Central memory CD8-positive, alpha-beta T cell (primary cell): ENCODE results near the gene NODAL.
A peak's percentile ranks its signal among the peaks of the same experiment; 100 is the strongest.
"Not testable (repeated sequence)": the region's sequence is repeated elsewhere in the genome, so short reads cannot be mapped to it uniquely, and the experiment has no call there.

Experiments used
- ATAC-seq: fragments of 150-1000 bp; cut with Tn5 transposase; replicated peaks from 2 replicates; pipeline ENCODE4 v1.10.0; 2022; ENCODE audit warnings: mild to moderate bottlenecking, moderate FRiP score, moderate number of reproducible peaks; ENCODE audit not compliant: poor library complexity, severe bottlenecking; ENCODE audit errors: extremely low read depth
- DNase-seq, 2 donors: peaks; one replicate each; pipeline ENCODE4 v3.0.0; 2021; ENCODE audit warnings: low spot score in 2 of 2
- H3K27ac Mint-ChIP-seq: one replicate; pipeline ENCODE4 v1.8.0; 2022; ENCODE audit warnings: low read depth, mild to moderate bottlenecking, moderate library complexity, mixed read lengths
- H3K27me3 Mint-ChIP-seq: one replicate; pipeline ENCODE4 v1.8.0; 2022; ENCODE audit warnings: mixed read lengths
- H3K36me3 Mint-ChIP-seq: one replicate; pipeline ENCODE4 v1.8.0; 2022; ENCODE audit warnings: mild to moderate bottlenecking, moderate library complexity, mixed read lengths; ENCODE audit not compliant: insufficient read depth
- H3K4me1 Mint-ChIP-seq: one replicate; pipeline ENCODE4 v1.8.0; 2022; ENCODE audit warnings: mixed read lengths
- H3K4me3 Mint-ChIP-seq: one replicate; pipeline ENCODE4 v1.8.0; 2022; ENCODE audit warnings: mild to moderate bottlenecking, moderate library complexity, mixed read lengths
- H3K9me3 Mint-ChIP-seq: one replicate; pipeline ENCODE4 v1.8.0; 2022; ENCODE audit warnings: mixed read lengths

The NODAL gene

DNA sequence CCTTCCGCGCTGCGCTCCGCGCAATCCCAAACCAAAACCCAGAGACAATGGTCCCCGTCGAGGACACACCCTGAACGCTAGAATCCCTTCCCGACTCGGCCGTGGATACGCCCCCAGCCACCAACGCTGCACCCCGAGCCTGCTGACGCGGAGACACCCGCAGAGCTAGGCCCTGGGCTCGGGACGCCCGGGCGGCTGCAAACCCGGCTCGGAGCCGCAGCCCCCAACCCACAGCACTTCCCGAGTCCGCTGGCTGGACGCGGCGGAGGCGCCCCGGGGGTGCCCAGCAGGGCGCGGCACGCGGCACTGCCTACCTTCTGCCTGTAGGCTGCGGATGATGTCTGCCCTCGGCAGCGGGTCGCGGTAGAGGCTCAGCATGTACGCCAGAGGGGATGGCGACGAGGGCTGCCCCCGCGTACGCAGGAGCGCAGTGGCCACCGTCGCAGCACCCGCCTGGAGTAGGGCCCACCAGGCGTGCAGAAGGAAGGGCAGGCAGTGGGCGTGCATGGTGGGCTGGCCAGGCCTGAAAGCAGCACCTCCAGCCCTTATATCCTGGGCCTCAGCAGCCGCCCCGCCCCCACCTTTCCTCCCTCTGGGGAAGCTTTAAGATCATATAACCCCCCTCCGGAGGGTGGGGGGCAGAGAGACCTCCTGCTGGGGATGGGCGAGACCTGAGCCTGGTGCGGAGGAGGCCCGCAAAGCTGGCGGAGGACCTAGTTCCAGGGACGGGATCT, at the start of gene NODAL:
NODAL (minus strand) TSS at position 521 of the 734 bp plus-strand sequence; CDS start at position 507, 14 bp downstream.
- ATAC-seq: no peak
- Mint-ChIP-seq H3K27me3 (peaks cover 57% of the 10 kb centered on the region), H3K36me3 (peaks cover 3% of the 10 kb centered on the region), H3K9me3 (no peaks in the 10 kb centered on the region), H3K4me1 (peaks cover 22% of the 10 kb centered on the region), H3K27ac (no peak within 1 kb of the TSS), H3K4me3 (peak within 1 kb of the TSS; percentile 71)
- DNase-seq: no peak

DNA sequence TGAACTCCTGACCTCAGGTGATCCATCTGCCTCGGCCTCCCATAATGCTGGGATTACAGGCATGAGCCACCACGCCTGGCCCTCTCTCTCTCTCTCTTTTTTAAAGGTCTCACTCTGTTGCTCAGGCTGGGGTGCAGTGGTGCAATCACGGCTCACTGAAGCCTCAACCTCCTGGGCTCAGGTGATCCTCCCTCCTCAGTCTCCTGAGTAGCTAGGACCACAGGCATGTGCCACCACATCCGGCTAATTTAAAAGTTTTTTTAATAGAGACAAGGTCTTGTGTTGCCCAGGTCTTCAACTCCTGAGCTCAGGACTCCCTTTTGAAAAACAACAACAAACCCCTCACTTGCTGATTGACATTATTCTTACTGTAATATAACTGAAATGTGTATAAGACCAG, 48.7 kb upstream of the NODAL start:
- no peak overlapping the region for H3K27ac Mint-ChIP-seq

DNA sequence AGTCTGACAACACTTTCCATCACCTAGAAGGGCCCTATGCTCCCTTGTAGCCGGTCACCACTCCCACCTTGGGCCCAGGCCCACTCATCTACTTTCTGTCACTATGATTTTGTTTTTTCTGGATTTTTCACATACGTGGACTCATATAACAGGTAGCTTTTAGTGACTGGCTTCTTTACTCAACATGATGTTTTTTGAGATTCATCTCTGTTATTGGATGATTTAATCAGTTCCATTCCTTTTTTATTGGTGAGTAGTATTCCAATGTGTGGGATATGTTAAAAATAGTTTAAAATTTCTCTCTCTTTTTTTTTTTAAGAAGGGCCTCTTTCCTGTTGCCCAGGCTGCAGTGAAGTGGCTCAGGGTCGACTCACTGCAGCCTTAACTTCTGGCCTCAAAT, 46.3 kb upstream of the NODAL start:
- H3K9me3 Mint-ChIP-seq: no peaks in the 10 kb centered on the region
- no peak for ATAC-seq

More for the DNA sequence above, 48.7 kb upstream of the NODAL start:
- DNase-seq (no peak), ATAC-seq (no peak)
- Mint-ChIP-seq H3K27me3 (peaks cover 19% of the 10 kb centered on the region), H3K9me3 (no peaks in the 10 kb centered on the region), H3K4me3 (no peak overlapping the region), H3K36me3 (peaks cover 2% of the 10 kb centered on the region), H3K4me1 (peaks cover 20% of the 10 kb centered on the region)

DNA sequence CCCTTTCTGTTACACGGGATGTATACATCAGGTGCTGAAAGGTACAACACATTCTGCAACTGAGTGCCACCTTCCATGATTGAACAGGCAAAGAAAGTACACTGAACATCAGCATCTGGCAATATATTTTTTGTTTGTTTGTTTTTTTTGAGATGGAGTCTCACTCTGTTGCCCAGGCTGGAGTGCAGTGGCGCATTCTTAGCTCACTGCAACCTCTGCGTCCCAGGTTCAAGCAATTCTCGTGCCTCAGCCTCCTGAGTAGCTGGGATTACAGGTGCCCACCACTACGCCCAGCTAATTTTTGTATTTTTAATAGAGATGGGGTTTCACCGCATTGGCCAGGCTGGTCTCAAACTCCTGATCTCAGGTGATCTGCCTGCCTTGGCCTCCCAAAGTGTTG, 42.4 kb upstream of the NODAL start:
- peaks cover 20% of the 10 kb centered on the region for H3K4me1 Mint-ChIP-seq
- not testable (repeated sequence) for H3K27ac Mint-ChIP-seq, H3K9me3 Mint-ChIP-seq, H3K4me3 Mint-ChIP-seq, ATAC-seq, DNase-seq, H3K36me3 Mint-ChIP-seq
- H3K27me3 Mint-ChIP-seq: peaks cover 19% of the 10 kb centered on the region

More for the DNA sequence above, 46.3 kb upstream of the NODAL start:
- Mint-ChIP-seq H3K4me3 (no peak overlapping the region), H3K27ac (no peak overlapping the region), H3K4me1 (no peaks in the 10 kb centered on the region), H3K36me3 (peaks cover 2% of the 10 kb centered on the region), H3K27me3 (no peaks in the 10 kb centered on the region)
- DNase-seq: no peak

DNA sequence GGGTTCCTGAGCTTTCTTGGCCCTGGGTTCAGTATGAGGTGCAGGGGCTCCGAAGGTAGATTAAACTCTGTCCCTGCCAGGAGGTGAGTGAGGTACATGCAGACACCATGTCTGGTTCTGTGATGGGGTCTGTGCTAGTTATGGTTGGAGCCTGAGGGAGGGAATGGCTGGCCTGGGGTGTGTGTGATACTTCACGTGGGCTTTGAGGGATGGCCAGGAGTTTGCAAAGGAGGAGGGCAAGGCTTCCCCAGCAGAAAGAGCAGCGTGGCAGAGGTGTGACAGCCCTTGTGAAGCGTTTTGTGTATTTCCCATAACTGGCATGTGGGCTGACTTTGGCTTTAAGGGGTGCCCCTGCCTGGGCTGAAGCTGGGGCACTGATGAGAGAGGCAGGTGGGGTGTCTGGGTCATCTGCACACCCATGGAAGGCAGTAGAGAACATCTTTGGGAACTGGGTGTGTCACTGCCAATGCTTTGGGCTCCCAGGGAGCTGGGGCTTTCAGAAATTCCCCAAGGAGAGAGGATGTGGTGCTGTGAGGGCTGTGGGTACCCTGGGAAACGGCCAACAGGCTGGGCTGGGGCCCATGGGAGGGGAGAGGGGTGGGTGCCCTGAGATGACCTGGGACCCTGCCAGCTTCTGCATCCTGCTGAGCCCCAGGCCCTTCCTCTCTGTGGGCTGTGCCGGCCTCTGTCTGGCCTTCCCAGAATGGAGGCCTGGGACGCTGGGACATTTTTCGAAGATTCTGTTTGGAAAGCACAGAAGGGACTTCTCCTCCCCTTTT, 41.7 kb upstream of the NODAL start:
- ATAC-seq (no peak), DNase-seq (no peak)
- Mint-ChIP-seq H3K27me3 (peaks cover 19% of the 10 kb centered on the region), H3K4me1 (peaks cover 20% of the 10 kb centered on the region), H3K4me3 (no peak overlapping the region), H3K36me3 (peaks cover 2% of the 10 kb centered on the region), H3K9me3 (no peaks in the 10 kb centered on the region), H3K27ac (no peak overlapping the region)

DNA sequence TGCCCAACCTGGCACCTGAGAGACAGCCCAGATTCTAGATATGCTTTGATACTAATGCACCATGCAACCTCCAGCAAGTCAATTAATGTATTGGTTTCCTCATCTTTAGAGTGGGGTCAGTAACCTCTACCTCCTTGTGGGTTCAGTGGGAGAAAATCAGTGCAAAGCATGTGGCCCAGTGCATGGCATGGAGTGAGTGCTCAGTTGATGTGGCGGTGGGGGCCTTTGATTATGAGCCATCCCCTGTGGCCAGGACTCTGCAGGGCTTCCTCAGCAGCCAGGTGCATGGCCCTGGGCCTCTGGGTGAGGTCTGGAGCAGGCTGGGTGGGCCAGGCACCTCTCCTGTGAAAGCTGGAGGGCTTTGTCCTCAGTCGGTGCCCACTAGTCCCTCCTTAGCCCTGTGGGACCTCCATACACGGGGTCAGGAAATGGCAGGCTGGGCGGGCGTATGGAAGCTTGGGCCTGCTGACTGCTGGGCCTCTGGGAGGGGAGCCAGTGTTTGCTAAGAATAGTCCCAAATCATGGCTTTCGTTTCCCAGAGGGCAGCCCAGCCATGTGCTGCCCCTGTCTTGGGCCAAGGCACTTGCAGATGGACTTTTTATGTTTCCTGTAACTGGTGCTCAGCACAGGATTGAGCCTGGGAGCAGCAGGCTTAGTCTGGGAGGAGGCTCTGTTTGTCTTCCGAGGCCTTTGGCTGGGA, 40.5 kb upstream of the NODAL start:
- H3K4me3 Mint-ChIP-seq: no peak overlapping the region
- H3K27me3 Mint-ChIP-seq: peaks cover 19% of the 10 kb centered on the region
- peaks cover 32% of the 10 kb centered on the region for H3K4me1 Mint-ChIP-seq
- H3K36me3 Mint-ChIP-seq: peaks cover 4% of the 10 kb centered on the region
- ATAC-seq (no peak), DNase-seq (no peak)
- no peaks in the 10 kb centered on the region for H3K9me3 Mint-ChIP-seq
- H3K27ac Mint-ChIP-seq: no peak overlapping the region

DNA sequence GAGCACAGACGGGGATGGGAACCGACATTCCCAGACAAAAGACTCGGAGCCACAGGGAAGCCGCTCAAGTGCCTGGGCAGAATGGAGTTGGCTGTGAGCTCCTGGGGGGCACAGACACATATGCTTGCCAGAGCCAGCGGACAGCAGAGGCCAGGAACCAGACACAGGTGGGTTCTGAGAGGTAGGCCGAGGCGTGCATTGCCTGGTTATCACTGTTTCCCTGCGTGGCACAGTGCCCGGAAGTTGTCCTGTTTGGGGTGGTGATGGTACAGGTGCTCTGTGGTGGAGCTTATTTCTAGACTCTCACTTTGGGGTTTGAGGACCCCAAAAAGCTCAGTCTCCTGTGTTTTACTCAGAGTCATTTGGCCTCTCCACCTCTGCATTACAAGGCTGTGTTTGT, 39.6 kb upstream of the NODAL start:
- ATAC-seq (no peak), DNase-seq (no peak)
- Mint-ChIP-seq H3K27me3 (peaks cover 19% of the 10 kb centered on the region), H3K4me1 (peaks cover 38% of the 10 kb centered on the region), H3K36me3 (peaks cover 4% of the 10 kb centered on the region), H3K27ac (no peak overlapping the region), H3K9me3 (no peaks in the 10 kb centered on the region), H3K4me3 (no peak overlapping the region)

DNA sequence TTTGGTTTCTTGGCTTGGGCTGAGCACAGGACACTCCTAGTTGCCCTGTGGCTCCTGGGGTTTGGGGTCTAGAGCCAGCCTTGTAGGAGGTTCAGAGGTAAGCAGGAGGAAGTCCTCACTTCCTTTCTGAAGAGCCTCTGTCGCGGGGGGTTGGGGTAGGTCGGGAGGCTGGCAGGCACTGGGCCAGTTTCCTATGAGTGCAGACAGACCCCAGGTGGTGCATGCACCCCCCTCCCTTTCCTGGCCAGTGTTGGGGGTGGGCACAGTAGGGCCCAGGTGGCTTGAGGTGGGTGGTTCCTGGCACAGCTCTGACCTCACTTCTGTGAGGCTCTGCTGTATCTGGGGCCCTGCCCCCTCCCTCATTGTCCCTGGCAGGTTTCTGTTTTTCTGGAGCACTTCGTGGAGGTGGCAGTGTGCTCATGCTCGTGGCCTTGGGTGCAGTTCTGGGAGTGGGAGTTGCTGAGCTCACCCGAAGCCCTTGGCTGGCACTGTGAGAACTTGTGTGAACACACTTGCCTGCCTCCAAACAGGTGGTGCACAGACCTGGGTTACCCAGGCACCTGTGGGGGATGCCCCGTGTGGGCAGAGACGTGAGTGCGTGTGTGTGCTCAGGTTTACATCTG, 38.9 kb upstream of the NODAL start:
- Mint-ChIP-seq H3K4me3 (peak overlapping the region; percentile 58), H3K4me1 (peaks cover 38% of the 10 kb centered on the region), H3K27ac (no peak overlapping the region), H3K36me3 (peaks cover 4% of the 10 kb centered on the region), H3K27me3 (peaks cover 21% of the 10 kb centered on the region), H3K9me3 (no peaks in the 10 kb centered on the region)
- no peak for DNase-seq
- no peak for ATAC-seq

DNA sequence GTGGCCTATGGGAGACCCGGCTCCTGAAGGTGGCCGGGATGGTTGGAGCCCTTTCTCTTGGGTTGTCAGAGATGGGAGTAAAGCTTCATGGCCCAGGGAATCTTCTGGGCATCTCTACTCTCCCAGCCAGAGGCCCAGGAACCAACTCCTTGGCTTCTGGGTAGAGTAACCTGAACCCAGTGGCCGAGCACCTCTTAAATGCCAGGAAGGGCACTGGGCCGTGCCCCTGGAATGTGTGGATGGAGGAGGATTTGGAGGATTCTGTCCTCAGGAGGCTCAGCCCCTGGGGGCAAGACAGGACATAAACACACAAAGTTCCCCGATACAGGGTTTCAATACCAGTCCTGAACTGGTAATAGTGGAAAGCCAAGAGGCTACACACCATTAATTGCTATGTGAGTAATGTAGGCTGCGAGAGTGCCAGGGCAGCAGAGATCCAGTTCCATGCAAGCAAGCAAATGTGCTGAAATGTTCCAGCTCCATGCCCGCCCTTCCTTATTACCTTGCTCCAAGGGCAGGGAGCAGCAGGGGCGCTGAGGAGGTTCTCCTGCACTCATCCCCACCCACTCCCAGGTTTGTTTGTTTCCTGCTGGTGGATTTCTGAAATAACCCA, 38.3 kb upstream of the NODAL start:
- Mint-ChIP-seq H3K27ac (no peak overlapping the region), H3K4me1 (peaks cover 38% of the 10 kb centered on the region), H3K9me3 (no peaks in the 10 kb centered on the region), H3K4me3 (peak overlapping the region; percentile 58), H3K36me3 (peaks cover 4% of the 10 kb centered on the region), H3K27me3 (peaks cover 27% of the 10 kb centered on the region)
- DNase-seq (no peak), ATAC-seq (no peak)

DNA sequence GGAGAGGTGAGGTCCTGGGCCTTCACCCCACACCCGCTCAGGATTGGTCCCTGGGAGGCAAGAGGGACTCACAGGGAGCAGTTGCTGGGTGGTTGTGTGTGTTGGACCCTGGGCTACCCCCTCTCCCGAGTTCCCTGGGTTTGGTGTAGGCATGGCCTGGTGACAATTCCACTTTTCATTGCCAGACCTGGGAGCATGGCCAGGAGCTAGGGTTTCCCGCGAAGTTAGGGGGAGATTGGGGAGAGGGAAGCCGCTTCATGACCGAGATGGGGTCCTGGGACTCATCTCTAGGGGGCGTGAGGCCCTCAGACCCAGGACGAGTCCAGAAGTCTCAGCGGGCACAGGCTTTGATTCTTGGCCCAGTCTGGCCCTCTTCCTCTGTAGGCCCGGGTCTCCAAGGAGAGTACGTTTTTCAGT, 37.7 kb upstream of the NODAL start:
- H3K27ac Mint-ChIP-seq: no peak overlapping the region
- no peak for DNase-seq
- H3K9me3 Mint-ChIP-seq: no peaks in the 10 kb centered on the region
- H3K27me3 Mint-ChIP-seq: peaks cover 33% of the 10 kb centered on the region
- peak overlapping the region; percentile 58 for H3K4me3 Mint-ChIP-seq
- H3K4me1 Mint-ChIP-seq: peaks cover 38% of the 10 kb centered on the region
- no peak for ATAC-seq
- H3K36me3 Mint-ChIP-seq: peaks cover 4% of the 10 kb centered on the region

DNA sequence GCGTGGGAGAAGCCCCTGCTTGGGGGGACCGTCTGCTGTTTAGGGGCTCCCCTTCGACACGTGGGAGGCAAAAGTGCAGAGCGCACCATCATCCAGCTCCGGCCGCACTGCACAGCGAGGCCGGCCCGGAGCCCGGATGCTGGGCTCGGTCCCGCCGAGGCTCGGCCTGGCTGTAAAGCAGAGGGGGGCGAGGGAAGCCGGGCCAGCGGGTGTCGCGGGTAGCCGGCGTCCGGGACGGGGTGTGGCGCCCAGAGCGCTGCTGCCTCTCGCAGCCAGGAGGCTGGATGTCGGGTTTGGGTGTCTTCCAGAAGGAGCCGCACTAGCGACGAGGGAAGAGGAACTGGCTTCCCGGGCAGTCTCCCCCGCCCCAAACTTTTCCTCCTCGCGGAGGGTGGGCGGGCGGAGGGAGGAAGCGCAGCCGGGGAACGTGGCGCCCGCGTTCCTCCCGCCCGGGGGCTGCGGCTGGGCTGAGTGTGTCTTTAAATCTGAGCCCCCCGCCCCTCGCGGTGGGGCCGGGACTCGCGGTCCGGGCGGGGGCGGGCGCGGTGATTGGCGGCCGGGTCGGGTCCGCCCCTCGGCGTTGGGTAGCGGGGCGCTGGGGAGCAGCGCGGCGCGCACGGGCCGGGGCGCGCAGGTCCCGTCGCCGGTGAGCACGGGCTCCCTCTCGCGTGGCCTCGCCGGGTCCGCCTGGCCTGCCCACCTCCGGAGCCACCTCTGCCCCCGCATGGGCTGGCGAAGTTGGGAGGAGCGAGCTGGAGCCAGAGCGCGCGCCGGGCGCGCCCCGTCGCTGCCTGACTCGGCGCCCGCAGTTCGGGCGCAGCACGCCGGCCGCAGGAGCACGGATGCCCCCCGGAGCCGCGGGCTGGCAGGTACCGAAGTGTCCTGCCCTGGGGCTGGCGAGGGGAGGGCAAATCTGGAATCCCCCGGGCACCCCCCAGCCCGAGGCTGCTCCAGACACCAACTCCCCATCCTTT, 37.0 kb upstream of the NODAL start, which contains the start of gene PALD1:
PALD1 (plus strand) TSS at position 577 of the 974 bp plus-strand sequence. CDS start 47,185 bp downstream, outside the sequence.
- Mint-ChIP-seq H3K27ac (peak within 1 kb of the TSS; percentile 35), H3K4me1 (peaks cover 38% of the 10 kb centered on the region)
- peak in 1 of 2 donors; percentile 22 for DNase-seq

More for the DNA sequence above, 37.0 kb upstream of the NODAL start, which contains the start of gene PALD1:
- Mint-ChIP-seq H3K36me3 (peaks cover 4% of the 10 kb centered on the region), H3K4me3 (peak within 1 kb of the TSS; percentile 80), H3K27me3 (peaks cover 39% of the 10 kb centered on the region), H3K9me3 (no peaks in the 10 kb centered on the region)
- peak; percentile 11 for ATAC-seq
